Kidney capillary endothelial cell (primary cell): ENCODE measurements around the gene MEGF11.
"Not testable (repeated sequence)": the region's sequence is repeated elsewhere in the genome, so short reads cannot be mapped to it uniquely, and the experiment has no call there.

ENCODE experiments used
- DNase-seq: peaks from one replicate; pipeline ENCODE4 v3.0.0-alpha.2; 2018; ENCODE audit warnings: low spot score

Gene MEGF11

DNA sequence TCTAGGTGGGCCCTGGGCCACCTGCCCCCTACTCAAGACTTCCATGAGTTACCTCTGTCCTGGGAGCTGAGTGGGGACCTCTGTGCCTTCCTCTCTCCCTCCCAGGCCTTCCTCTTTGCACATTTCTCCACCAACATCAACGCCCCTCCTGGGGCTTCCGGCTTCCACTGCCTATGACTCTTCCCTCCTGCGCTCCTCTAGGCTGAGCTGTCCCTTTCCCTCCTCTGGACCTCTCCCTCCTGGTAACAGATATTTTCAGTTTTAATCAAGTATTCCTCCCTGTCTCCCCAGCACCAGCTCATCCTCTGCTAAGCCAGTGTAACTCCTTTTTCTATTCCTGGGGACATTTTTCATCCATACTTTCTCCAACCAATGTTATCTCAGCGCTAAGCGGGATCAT is 223.9 kb downstream of the MEGF11 start:
- DNase-seq = no peak

DNA sequence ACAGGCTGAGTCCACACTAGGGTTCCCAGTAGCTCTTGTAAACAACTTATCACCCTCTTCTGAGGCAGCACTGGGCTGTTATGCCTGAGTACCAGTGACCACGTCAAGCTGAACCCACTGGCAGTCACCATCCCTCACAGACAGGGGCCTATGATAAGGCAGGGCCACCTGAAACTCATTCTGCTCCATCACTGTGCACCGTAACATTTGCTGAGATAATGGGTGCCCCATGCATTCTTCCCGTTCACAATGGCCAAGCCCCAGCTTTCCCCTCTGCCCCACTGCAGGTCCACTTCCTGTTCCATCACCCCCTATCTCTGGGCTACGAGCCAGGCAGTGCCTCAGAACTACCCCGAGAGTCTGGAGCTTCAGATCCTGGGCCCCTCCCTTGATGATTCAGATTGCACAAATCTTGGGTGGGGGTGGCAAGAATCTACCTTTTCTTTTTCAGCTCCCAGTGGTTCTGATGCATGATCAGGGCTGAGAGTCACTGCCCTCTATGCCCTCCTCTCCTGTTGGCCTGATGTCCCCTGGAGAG is 226.2 kb downstream of the MEGF11 start:
- DNase-seq = no peak

DNA sequence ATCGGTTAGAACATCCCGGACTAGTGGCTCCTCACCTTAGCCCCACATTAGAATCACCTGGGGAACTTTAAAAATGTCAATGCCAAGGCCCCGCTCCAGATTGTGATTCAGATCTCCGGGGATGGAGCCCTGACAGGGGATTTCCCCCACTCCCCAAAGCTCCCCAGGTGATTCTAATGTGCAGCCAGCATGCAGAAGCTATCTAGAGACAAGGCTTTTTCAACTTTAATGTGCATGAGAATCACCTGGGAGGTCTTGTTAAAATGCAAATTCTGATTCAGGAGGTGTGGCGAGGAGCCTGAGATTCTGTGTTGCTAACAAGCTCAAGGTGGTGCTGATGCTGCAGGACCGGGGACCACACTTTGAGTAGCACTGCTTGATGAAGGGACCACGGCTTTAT is 227.6 kb downstream of the MEGF11 start:
- DNase-seq = no peak

DNA sequence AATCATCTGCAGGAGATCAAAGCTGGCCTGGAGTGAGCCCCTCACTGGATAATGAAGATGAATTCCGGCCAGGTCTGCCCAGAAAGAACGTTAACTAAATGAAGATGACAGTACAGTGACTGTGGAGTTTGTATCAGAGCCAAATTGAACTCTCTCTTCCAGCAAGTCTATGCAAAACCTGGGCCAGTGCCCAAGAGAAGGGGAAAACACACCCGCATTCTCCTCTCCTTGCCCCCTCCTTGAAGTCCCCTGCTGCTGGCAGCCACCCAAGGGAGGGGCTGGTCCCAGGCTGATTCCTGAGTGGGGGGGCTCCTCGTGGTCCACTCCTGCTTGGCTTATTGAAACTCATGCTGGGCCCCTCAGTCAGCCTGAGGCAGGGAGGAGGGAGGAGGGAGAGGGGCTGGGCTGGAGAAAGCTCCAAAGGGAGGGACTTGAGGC is 228.5 kb downstream of the MEGF11 start:
- DNase-seq = no peak

DNA sequence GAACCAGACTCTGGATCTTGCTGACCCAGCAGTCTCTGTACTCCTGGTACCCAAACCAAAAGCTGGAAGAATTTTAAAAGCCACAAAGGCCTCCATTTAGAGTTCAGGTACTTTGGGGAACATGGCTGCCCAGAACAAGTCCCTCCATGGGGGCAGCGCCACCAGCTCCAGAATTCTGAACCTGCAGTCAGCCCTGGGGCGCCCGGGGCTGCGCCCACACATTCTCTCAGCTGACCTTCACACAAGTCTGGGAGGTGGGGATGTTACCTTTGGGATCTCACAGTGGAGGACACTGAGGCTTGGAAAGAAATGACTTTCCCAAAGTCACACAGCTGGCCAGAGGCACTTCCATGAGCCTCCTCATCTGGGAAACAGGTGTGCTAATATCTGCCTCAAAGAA is 229.4 kb downstream of the MEGF11 start:
- DNase-seq = no peak

DNA sequence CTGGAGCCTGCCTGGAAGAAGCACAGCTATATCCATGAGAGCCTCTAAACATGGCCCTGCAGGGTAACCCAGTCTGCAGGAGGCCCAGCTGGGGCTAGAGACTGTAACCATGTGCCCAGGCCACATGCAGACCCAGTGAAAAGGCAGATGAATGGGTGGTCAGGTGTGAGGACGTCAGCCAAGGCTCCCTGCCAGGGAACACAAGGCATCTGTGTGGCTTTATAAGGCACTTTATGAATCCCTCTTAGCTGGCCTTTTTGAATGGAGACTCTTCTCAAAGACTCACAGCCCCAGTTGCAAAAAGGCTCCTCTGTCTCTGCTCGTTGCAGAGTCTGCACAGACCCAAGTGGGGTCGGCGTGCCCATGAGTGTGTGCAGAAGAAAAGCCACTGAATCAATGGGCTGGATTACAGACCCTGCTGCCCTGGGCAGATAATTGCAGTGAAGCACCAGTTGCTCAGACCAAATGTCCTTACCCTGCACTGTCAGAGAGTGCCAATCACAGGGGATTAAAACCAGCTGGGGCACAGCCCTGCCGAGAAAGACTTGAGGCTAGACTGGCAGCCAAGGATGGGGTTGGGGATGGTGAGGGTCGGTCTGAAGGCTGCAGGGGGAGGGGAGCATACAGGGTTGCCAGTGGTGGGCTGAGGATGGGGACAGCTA is 230.1 kb downstream of the MEGF11 start:
- DNase-seq = no peak

DNA sequence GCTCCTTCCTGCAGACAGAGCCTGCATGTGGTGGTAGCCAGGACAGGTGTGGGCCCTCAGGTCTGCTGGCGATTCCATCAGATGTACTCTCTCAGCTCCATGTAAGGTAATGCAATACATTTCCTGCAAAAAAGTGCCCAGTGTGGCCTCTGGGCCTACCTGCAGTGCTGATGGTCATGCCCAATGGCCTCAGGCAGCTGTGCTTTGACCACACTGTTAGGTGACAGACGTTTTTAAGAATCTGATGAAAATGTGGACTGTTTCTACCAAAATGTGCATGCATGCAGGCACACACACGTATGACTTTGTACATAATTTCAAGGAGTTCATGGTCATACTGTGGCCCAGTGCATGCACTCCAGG is 231.4 kb downstream of the MEGF11 start:
- no peak for DNase-seq

DNA sequence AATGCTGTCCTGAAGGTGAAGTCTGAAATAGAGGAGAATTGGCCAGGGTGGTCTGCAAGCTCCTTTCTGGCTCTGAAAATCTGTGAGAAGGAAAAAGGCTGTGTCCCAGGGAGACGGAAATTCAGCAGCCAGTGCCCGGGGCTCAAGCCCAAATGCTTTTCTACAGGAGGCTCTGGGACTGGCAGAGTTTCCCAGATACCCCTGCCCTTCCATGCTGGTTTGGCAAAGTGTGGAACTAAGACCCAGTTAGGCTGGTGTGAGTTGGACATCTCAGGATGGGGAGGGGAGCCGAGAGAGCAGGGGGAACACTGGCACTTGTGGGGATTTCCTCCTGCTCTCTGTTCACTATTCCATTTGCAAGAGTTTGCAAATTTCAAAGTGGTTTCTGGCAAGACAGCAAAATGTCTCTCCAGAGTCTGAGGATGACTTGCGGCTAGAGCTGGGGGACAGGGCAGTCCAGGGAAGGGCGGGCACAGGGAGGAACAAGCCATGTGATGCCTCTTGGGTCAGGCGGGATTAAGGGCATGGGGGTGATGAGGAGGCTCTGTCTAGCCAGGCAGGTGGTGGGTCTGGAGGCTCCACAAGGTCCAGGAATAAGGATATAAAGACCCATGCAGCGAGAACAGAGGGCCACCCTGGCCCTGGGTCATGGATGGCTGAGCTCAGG is 231.9 kb downstream of the MEGF11 start:
- no peak for DNase-seq

DNA sequence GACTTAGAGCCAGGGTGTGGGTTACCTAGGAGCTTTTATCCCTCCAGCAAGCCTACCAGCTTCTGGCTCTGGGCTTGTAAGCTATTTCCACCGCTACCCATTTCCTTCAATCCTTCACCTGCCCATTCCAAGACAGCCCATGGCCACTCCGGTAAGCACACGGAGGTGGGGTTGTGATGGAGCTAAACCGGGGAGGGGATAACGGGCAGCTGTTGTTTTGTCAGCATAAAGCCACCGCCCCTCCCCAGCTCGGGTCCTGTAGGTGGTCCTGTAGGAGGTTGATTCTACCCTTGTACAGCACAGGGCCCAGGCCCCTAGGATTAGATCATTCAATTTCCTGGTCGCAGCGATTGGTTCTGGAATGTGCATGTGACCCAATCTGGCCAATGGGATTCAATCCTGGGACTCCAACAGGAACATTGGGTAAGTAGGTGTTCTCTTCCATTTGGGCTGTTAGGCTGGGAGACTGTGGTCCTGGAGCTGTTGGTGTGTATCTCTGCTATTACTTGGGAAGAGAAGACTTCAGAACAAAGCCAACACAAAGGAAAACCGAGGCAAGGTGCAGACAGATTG is 233.6 kb downstream of the MEGF11 start:
- no peak for DNase-seq

DNA sequence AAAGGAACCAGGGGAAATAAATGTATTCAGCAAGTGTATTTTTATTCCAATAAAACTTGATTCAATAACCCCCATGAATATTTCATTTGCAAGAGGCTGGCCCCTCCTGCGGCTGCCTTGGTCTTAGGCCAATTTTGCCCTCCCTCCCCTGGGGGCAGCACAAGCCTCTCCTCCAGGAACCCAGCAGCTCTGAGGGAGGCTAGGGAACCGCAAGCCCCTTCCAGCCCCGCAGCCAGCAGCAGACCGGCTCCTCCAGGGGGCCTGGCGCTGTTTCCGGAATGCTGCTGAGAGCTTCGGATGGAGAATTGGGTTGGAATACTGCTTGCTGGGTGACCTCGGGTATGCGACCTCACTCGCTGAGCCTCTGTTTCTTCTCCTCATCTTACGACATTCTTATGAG is 234.2 kb downstream of the MEGF11 start:
- DNase-seq = no peak

DNA sequence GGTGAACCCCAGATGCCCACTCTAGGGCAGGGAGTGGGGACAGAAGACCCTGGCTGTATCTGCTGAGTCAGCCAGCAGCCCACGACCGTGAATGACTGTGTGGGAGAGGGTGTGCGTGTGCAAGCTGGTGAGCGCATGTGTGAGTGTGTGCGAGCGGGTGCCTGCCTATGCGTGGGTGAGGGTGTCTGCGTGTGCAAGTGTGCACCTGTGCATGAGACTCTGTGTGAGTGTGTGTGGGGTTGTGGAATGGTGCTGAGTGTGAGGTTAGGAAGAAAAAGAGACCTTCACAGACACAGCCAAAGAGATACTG is 235.1 kb downstream of the MEGF11 start:
- no peak for DNase-seq

DNA sequence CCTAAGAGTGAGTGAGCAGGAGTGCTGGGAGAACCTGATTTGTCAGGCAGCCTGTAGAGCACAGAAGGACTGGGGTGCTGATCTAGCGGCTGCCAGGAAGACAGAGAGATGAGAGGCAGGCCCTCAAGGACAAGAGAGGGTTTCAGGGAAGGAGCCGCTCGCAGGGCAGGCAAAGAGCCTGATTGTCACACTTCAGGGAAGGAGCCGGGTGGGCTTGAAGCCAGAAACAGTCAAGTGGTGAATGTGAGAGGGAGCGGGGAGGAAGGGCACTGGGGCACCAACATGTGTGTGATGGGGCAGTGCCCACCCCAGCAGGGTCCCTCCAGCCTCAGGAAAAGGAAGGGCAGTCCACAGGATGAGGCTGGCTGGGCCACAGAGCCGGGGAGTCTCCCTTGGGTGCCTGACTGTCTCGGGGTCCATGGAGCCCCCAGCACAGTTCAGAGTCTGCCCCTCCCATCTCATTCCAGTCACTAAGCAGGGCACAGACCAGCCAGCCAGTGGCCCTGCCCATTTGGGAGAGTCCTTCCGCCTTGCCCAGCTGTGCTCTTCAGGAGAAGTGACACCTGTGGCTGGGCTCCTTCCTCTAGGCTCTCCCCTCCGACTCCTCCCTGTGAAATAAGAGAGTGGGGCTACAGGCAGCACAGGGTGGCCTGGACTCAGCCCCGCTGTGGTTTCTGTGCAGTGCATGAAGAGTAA is 235.6 kb downstream of the MEGF11 start:
- DNase-seq = no peak

DNA sequence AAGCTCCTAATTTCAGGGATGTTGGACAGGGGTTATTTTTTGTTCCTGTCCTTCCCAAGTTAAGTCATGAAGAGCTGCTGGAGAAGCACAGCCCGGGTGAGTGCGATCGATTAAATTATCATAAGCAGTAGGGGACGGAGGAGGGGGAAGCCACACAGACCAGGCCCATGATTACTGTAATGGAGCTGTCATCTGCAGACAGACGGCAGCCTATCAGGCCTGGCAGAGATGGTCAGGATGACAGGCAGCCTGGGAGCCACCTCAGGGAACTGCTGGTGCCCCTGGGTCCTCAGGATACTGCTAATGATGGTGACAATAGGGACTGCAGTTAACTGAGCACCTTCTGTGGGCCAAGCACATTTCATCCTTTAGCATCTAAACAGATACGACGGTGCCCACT is 236.6 kb downstream of the MEGF11 start:
- no peak for DNase-seq

DNA sequence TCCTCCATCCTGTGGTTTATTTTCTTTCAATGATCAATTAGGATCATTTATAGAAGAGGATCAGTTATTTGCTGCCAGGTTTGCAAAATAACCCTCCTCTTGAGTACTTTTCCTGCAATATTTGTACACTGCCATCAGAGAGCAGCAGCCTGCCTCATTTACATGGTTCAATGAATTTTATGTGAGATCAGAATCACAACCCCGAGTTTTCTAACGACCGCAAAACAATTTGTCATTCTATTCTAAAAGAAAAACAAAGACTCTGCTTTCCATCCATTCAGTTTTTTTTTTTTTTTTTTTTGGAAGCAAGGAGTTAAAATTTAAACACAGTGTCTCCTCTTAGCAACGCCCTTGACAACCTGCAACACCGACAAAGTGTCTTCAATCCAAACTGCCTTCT is 237.4 kb downstream of the MEGF11 start:
- no peak for DNase-seq

DNA sequence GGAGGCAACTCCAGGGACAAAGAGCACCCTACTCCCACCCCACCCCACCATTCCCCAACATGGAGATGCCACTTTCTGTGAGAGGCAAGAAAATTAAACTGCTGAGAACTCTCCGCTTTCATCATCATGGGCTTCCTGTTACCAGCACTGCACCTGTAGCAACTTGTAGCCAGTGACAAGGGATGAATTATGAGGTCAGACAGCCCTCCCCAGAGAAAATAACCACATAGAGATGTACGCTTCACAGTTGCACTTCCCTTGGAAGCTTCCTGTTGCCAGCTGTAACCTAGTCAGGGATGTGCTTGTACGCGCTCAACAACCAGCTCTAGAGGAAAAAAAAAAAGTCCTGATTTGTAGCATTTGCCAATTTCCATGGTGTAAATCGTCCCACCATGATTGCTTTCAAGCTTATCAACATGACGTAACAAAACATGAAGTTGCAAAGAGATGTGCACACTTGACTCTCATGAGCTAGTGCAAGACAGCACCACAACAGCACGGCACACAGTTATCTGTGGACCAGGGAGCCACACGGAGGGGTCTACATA is 238.8 kb downstream of the MEGF11 start:
- no peak for DNase-seq

DNA sequence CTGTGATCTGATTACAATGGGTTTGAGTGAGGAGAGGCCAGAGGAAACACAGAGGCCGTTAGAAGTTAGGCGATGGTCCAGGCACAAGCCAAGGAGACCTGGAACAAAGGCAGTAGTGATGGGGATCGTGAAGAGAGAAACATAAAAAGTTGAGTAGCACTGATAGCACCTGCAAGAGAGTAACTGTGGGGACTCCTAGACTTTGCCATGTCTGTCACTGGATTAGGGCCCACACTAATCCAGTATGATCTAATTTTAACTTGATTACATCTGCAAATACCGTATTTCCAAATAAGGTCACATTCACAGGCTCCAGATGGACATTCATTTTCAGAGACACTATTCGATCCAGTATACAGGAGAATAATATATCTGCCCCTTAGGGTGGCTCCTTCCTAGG is 239.5 kb downstream of the MEGF11 start:
- no peak for DNase-seq

DNA sequence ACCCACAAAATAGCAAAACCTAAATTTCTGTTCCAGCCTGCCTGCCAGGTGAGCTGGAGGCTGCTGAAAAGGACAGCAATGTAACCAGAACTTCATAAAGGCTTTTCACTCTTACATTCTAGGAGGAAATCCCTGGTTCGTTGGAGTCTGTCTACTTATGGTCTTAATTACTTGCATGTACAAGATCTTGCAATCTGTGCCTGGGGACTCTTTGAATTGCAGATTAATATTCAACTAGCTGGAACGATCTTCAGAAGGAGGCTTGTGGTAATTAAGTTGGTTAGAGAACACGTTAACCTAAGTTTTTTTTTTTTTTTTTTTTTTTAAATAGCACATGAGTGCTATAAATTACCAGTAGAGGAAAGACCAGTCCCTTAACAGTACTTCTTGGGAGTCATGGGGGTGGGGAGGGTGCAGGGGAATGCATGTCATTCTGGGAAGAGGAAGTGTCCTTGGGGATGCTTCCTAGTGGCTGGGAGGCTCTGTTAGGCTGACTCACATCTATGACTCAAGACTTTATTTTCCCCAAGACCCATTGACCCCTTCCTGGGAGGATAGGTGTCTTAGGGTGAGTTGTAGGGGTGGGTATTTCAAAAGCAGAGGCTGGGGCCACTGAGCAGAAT is 244.5 kb downstream of the MEGF11 start:
- DNase-seq = peak; percentile 38

DNA sequence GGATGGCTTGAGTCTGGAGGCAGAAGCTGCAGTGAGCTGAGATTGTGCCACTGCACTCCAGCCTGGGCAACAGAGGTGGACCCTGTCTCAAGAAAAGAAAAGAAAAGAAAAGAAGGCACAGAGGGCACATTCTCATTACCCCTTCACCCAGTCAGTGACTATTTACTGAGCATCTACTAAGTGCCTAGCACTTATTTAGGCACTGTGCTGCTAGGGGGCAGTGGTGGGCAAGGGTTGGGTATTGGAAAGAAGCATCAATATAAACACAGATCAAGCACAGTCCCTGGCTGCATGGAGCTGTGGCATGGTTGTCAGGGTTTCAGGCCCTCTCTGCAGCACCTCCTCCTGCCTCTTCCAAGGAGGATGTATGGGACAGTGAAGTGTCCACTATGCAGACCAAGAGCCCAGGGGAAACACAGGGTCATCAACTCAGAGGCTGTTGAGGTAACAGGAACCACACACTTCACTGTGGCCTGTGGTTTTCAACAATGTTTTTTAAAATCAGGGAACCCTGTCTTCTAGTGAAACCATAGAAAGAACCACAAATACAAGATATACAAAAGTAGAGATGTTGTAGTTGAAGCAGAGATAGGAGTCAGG is 245.8 kb downstream of the MEGF11 start:
- no peak for DNase-seq

DNA sequence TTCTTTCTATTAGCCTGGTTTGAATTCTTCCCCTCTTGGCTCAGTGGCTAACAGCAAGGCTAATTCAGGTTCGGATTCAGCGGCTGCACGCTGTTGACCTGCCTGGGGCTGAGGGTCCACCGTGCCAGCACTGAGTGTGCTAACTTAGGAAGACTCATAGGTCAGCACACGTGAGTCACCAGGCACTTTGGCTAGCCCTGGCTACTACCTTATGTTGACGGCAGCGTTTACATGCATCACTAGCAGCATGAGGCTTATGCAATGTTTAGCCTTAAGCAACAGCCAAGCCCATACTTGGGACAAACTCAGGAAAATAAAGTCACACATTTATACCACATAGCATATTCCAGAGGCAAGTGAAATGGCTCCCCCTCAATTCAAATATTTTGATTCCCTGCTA is 246.6 kb downstream of the MEGF11 start:
- no peak for DNase-seq

DNA sequence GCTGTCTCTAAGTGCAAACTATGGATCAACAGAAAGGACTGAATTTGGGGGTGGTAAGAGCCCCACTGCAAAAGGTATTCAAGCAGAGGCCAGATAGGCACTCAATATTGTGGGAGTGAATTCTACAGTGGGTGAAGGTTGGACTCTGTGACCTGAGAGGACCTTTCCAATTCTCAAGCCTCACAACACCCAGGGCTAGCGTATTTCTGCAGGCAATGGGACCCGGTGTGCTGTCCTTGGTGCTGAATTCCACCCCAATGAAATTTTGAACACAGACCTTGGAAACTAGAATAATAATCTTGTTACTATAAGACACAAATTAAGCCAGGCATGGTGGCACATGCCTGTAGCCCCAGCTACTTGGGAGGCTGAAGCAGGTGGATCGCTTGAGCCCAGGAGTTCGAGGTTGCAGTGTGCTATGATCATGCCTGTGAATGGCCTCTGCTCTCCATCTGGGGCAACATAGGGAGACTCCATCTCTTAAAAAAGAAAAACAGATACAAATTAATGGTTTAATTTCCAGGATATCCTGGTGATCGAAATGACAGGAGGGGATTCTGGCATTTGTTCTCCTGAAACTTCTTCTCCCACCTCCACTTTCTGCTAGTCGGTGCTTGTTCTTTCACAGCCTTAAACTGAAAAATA is 248.8 kb downstream of the MEGF11 start:
- DNase-seq = peak; percentile 21

DNA sequence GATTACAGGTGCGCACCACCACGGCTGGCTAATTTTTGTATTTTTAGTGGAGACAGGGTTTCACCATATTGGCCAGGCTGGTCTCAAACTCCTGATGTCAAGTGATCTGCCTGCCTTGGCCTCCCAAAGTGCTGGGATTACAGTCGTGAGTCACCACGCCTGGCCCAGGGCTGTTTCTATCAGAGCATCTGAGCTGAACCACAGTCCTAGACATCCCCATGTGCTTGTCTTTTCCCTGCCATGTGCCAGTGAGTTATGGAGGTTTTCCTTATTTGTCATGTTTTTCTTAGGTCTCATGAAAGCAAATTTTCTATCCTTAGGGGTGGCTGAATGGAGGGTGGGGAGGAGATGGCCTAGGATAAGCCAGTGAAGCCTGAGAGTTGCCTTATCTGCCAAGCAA is 250.4 kb downstream of the MEGF11 start:
- not testable (repeated sequence) for DNase-seq
